GM13976 (cell line): ENCODE measurements around the gene YY1AP1.
"Not testable (repeated sequence)": the region's sequence is repeated elsewhere in the genome, so short reads cannot be mapped to it uniquely, and the experiment has no call there.

Experiments
- DNase-seq: peaks from one replicate; pipeline ENCODE4 v3.0.0; 2012; ENCODE audit warnings: low spot score
- CTCF ChIP-seq: IDR thresholded peaks from 2 replicates; pipeline ENCODE4 v1.5.1; 2012; ENCODE audit warnings: borderline replicate concordance, mild to moderate bottlenecking; ENCODE audit not compliant: insufficient read depth; ENCODE audit errors: extremely low read depth, missing control alignments, control extremely low read depth
- in situ Hi-C: fragments of 300-500 bp; cut with MboI; formaldehyde crosslinking; loops from one replicate; pipeline ENCODE4 v1.12.0; 2022; ENCODE audit warnings: low sequenced_read_pairs, mixed read lengths, inconsistent platforms; ENCODE audit not compliant: unreplicated experiment

YY1AP1 gene

GRCh38 chr1:155698382-155699038 is 9.9 kb upstream of the YY1AP1 start:
- TF ChIP-seq CTCF = no peak
- in situ Hi-C loops = no loop called here
- DNase-seq = no peak

GRCh38 chr1:155697616-155698015 is 9.0 kb upstream of the YY1AP1 start:
- in situ Hi-C loops, DNase-seq: not testable (repeated sequence)

- in situ Hi-C loops = no loop called here
- no peak for DNase-seq
- TF ChIP-seq CTCF = no peak
Measured at GRCh38 chr1:155697046-155697445, 8.5 kb upstream of the YY1AP1 start.

- in situ Hi-C loops = no loop called here
- no peak for TF ChIP-seq CTCF
- no peak for DNase-seq
Measured at GRCh38 chr1:155696524-155696923, 8.0 kb upstream of the YY1AP1 start.

- in situ Hi-C loops = no loop called here
- no peak for DNase-seq
Measured at GRCh38 chr1:155695608-155696007, 7.0 kb upstream of the YY1AP1 start.

GRCh38 chr1:155695072-155695471 is 6.5 kb upstream of the YY1AP1 start:
- in situ Hi-C loops = no loop called here
- DNase-seq = no peak
- no peak for TF ChIP-seq CTCF

More at GRCh38 chr1:155695608-155696007, 7.0 kb upstream of the YY1AP1 start:
- TF ChIP-seq CTCF = no peak

- TF ChIP-seq CTCF = no peak
- DNase-seq = no peak
- in situ Hi-C loops = no loop called here
Measured at GRCh38 chr1:155694167-155694566, 5.6 kb upstream of the YY1AP1 start.
